ENCODE results near the gene MTM1. TPM values are rescaled to one million over a fixed set of nuclear protein-coding genes. Genes with fewer than 3 reads are reported as not detected.

The MTM1 gene
- total RNA-seq, 1 experiment from 2014 or later, result 6.4 TPM

DNA sequence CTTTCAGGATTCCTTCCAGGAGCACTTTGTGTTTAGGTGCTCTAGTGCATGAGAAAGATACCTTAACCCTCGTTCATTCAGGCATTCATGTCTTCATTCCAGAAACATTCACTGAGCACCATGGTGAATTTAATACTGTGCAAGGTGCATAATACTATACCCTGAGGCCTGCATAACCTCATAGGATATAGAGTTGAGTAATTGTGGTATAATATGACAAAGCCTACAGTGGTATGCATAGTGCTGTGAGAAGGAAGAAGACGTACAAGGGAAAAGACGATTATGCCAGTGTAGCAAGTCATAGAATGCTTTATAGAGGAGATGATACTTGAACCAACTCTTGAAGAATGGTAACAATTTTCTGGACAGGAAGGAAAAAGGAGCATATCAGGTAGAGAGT lies 34.3 kb downstream of the MTM1 start:
- Histone ChIP-seq H3K4me1 (ENCODE audit: insufficient read depth, low read length) (no peaks in the 10 kb centered on the region), H3K18ac (ENCODE audit: insufficient read length, low read depth, low read length) (no peak overlapping the region), H2BK12ac (ENCODE audit: insufficient read length, low read depth, low read length) (no peak overlapping the region), H2AFZ (ENCODE audit: low read length) (no peak overlapping the region), H4K5ac (ENCODE audit: insufficient read length, low read depth, low read length) (no peak overlapping the region), H3K4me2 (ENCODE audit: insufficient read depth, insufficient read length, low read length) (no peak overlapping the region), H3K9ac (ENCODE audit: extremely low read depth, insufficient read length, low read length) (no peak overlapping the region), H3K56ac (ENCODE audit: insufficient read length, low read depth, low read length) (no peak overlapping the region), H4K20me1 (ENCODE audit: control insufficient read depth, insufficient read depth, insufficient read length) (no peaks in the 10 kb centered on the region), H2BK120ac (ENCODE audit: low read depth, low read length, poor library complexity, severe bottlenecking) (no peak overlapping the region), H2BK15ac (ENCODE audit: low read depth, low read length) (no peak overlapping the region), H3K27me3 (ENCODE audit: insufficient read depth, low read length) (no peaks in the 10 kb centered on the region), H3K79me2 (ENCODE audit: insufficient read depth, low read length) (no peaks in the 10 kb centered on the region), H3K14ac (ENCODE audit: insufficient read depth, low read length) (no peak overlapping the region), H3K27ac (ENCODE audit: insufficient read length, low read depth, low read length) (no peak overlapping the region), H3K4ac (ENCODE audit: low read depth, low read length) (no peak overlapping the region), H3K9me3 (ENCODE audit: control insufficient read depth, low read depth, low read length) (peaks cover 5% of the 10 kb centered on the region), H2AK5ac (ENCODE audit: insufficient read length, low read length) (no peak overlapping the region), H4K91ac (ENCODE audit: insufficient read length, low read depth, low read length) (no peak overlapping the region), H3K23me2 (ENCODE audit: insufficient read length, low read depth, low read length, poor library complexity, severe bottlenecking) (no peaks in the 10 kb centered on the region), H3T11ph (ENCODE audit: low read length) (no peak overlapping the region), H3K23ac (ENCODE audit: insufficient read length, low read depth, low read length) (no peak overlapping the region), H2BK20ac (ENCODE audit: low read depth, low read length, poor library complexity, severe bottlenecking) (no peak overlapping the region), H2BK5ac (ENCODE audit: insufficient read length, low read length) (no peak overlapping the region), H3K79me1 (ENCODE audit: insufficient read depth, low read depth, low read length, poor library complexity, severe bottlenecking) (no peaks in the 10 kb centered on the region), H4K8ac (replicated peaks; ENCODE audit: insufficient read length, low read depth, low read length) (no peak overlapping the region)
- no peak for DNase-seq
- Mint-ChIP-seq H3K9me3 (peaks cover 58 to 71% of the 10 kb centered on the region in 2 experiments), H3K4me1 (no peaks in the 10 kb centered on the region), H3K27ac (no peak overlapping the region), H3K27me3 (ENCODE audit: low read depth) (peaks cover 2% of the 10 kb centered on the region; the same call in 1 of the 2 replicates), H3K36me3 (ENCODE audit: insufficient read depth in 1 of 3, low read depth in 3 of 3) (peaks cover 7 to 22% (median 7%) of the 10 kb centered on the region in 3 experiments; a peak in 5 of 7 replicates), H3K4me3 (no peak overlapping the region)
- TF ChIP-seq CTCF (conservative IDR thresholded peaks at IDR 0.05), result no peak
- no CpG with 5 or more reads among the region's 3 CpGs for WGBS (ENCODE audit: extremely low coverage, insufficient read length, low lambda C conversion rate)

Data from H9 (cell line).